Stimulated activated CD4-positive, alpha-beta T cell treated with anti-CD3 and anti-CD28 coated beads, TNF-alpha, amount 100 ng/mL, for 24 hours (primary cell): ENCODE measurements around the gene LRRIQ3.

Source experiments
- DNase-seq, 3 experiments: peaks; one replicate each; pipeline ENCODE4 v3.0.0-alpha.2; 2020; ENCODE audit warnings: low read depth in 3 of 3

The LRRIQ3 gene

DNA sequence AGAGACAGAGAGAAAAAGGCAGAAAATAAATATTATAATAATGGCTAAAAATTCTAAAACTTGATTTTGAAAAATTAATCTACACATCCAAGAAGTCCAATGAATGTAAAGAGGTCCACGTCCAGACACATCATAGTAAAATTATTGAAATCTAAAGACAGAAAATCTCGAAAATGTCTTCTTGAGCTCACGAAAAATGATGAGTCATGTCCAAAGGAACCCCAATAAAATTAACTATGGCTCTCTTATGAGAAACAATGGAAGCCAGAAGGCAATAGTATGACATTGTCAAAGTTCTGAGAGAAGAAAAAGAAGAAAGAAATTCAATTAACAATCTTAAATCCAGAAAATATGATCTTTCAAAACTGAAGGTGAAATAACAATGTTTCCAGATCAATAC is 84.6 kb downstream of the LRRIQ3 start:
- no peak for DNase-seq

DNA sequence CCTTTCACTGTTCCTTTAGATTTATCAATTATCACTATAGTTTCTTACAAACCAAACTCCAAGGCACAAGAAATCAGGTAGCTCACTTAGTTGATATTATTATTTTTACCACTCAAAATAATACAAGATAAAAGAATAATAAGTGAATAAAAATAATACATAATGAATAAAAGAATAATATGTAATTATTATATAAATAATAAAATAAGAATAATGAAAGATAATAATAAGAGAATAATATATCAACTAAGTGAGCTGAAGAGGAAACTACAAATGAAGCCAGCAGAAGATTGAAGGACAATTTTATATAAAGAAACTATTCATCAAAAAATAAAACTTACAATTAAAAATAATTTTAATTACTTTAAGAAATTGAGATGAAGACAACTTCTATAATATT is 90.6 kb downstream of the LRRIQ3 start:
- no peak for DNase-seq

DNA sequence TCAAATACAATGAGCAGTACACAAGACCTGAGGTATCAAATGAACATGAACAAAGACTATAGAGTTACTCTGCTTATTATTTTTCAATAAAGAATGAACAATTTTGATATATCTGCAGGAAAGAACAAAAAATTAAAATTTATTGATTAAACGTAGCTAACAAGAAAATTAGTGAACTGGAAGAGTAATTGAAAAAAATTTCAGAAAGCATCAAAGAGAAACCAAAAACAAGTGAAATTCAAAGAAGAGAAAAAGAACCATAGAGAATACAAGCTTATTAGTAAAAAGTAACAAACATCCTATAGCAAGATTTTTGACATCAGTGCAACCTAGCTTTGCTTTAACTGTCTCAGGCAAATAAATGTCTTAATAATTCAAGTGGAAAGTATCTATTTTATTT is 106.6 kb downstream of the LRRIQ3 start:
- no peak for DNase-seq

DNA sequence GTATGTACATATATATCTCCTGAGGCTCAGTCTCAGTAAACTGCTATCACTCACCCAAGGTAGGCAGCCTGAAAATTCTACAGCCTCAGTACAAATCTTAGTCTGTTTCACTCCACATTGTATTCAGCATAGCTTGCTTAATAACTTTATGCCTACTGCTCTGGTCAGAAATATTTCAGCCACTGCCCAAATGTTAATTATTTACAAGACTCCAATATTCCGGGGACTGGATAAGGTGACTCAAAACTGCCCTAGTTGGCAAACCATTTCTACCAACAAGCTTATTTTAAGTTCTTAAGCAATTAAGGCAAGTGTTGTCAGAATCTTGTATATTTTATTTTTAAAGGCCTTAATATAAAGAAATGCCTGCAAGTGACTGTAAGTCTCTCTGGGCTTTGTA is 114.8 kb downstream of the LRRIQ3 start:
- DNase-seq: no peak

DNA sequence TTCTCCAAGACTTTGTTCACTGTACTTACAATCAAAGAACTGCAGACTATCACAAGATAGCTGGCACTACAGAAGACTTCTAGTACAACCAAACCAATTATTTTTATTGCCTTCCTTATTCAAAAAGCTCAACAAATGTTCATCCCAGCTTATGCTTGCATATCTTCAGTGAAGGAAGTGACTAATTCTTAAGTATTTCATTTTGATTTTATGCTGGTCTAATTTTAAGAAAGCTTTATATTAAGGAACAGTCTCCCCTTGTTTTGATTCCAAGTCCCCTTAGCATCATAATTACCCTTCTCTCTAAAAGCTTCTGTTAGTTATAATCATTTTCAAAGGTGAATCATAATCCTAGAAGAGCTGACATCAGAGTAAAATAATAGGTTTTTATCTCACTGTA is 132.9 kb downstream of the LRRIQ3 start:
- no peak for DNase-seq

DNA sequence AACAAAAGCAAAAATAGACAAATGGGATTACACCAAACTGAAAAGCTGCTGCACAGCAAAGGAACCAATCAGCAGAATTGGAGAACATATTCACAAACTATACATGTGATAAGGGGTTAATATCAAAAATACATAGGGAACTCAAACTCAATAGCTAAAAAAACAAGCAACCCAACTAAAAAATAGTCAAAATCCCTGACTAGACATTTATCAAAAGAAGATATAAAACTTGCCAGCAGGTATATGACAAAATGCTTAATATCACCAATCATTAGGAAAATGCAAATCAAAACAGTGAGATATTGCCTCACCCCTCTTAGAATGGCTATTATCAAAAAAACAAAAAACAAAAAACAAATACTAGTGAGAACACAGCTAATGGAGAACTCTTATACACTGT is 140.3 kb downstream of the LRRIQ3 start:
- DNase-seq: no peak

DNA sequence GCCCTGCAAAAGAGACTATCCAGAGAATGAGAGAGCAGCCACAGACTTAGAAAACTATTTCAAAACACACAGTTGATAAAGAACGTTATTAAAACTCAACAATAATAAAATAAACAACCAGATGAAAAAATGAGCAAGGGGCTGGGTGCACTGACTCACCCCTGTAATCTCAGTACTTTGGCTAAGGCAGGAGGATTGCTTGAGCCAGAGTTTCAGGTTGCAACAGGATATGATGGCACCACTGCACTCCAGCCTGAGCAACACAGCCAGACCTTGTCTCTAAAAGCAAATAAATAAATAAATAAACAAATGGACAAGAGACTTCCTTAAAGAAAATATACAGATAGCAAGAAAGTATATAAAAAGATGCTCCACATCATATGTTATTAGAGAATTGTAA is 144.6 kb downstream of the LRRIQ3 start:
- DNase-seq: no peak

DNA sequence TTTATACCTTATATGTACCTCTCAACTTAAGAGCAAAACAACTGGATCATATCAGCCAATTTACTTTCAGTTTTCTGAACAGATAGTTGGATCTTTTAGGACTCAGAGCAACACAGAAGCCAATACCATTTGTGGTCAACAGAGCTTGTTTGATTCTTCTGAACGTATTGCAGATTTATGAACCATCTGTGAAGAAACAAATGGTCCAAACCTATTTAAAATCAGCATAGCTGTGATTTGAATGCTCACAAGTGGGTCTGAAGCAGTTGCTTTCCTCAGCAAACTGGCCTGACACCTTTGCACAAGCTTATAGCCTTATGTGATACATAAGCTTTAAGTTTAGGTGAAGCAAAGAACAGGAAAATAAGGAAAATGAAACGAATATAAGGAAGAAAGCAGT is 147.6 kb downstream of the LRRIQ3 start:
- DNase-seq: no peak

DNA sequence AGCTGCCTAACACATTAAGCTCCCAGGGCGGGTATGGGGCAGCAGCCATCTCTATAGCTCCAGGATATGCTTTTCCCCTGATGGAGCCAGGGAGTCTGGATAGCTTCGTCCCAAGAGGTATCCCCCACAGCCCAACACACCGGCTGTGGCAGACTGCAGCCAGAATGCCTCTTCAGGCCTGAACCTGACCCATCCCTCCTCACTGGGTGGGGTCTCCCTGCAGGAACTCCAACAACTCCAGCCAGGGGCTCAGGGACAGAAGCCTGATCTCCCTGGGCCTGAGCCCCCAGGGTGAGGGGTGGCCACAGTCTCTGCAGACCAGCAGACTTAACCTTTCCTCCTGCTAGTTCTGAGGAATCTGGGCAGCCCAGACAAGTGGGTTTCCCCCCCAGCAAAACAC is 159.9 kb downstream of the LRRIQ3 start:
- DNase-seq: no peak

DNA sequence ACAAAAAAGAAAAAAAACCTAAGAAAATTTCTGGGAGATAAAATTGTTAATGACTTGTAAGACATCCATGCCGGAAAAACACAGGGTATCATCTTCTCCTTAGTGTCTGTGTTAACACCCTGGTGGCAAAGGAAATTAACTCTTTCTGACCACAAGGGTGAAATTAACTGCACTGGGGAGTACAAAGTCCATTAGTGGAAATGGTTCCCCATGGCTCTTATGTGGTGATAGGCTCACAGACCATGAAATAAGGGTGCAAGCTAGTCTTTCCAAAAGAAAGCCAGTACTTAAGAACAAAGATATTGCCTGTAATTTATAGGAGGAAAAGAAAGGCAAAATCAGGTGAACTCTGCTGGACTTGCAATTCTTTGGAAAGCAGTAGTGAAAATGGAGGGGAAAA is 185.4 kb downstream of the LRRIQ3 start:
- no peak for DNase-seq

DNA sequence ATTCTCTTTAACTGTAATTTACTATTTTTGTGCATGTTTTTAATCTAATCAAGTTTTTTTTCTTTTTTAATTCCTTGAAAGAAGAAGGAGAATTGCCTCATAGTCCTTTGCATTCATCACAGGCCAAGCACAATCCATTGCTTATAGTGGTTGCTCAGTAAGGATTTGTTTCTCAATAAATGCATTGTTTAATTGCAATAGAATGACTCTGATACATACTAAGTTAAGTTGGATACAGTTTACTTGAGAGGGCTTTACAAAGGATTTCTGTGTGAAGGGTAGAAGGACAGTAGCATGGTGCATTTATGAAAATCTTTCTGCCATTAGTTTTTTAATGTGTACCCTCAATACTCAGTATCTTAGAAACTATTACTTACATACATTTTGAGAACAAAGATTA is 186.2 kb downstream of the LRRIQ3 start:
- DNase-seq: no peak

DNA sequence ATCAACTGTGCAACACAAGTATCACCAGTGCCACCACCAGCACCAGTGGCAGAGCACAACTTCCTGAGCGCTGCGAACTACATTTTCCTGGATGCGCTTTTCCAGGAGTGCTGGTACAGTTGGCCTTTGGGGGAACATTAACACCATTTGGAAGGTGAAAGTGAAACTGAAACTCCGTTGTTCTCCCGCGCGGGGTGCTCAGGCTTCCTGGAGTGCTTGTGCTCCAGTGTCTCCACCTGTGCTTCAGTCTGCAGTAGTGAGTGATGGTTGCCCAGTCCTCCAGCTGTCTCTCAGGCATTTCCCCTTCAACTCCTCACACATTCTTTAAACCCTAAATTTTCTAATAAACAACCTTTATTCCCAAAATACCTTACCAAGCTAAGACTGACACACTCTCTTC is 187.8 kb downstream of the LRRIQ3 start:
- DNase-seq: no peak

DNA sequence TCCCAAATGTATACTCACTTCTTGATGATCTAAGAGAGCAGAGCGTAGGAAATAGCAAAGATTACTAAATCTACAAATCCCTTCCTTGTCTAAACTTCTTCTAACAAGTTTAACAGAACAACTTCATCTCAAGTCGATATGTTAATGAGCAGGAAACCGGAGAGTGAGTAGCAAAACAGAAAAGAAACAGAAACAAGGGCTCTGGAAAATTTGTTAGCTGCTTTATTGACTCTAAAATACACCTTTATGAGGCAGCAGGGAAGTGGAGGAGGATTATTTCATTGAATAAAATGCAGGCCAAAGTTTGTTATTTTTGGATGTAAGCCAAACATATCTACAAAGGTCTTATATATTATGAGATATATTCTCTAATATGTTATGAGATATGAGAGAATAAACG is 192.4 kb downstream of the LRRIQ3 start:
- DNase-seq: no peak

DNA sequence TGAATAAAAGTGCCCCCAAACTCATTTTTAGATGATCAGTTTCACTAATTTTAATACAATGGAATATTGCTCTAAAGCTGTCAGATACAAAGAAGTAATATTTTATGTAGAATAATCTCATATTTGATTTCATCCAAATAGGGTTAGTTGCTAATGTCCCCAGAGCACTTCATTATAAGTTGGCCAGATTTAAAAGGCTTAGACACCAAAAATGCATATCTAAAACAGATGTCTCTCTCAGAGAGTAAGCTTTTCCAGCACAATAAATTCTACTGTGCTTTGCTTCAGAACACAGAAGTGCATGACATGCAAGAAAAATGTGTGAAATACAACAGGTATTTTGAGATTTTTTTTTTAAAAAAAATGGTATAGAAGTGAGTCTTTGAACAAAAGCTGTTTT is 194.2 kb downstream of the LRRIQ3 start:
- DNase-seq: no peak

DNA sequence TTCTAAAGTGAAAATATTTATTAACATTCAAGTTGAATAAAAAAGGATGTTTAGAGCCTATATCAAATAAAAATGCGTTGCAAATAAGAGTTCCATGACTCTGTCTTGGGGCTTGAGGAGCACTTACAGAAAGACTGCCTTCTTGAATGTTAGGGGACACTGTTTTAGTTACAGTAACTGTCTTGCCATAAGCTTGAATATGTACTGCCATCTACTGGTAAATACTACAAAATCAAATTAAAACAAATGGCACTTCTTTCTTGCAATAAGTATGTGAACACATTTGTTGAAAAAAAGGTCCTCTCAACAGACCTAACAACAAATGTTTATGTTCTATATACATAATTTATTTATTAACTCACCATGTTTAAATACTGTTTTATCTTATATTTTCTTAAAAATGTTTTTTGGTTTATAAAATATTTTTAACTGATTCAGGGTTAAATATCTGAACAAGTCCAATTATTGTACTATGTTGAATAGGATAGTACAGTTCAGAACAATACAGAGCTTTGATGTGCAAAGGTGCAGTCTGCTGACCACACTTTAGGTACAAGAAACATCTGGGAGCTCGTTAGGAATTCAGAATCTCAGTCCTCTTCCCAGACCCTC is 199.5 kb downstream of the LRRIQ3 start:
- no peak for DNase-seq

DNA sequence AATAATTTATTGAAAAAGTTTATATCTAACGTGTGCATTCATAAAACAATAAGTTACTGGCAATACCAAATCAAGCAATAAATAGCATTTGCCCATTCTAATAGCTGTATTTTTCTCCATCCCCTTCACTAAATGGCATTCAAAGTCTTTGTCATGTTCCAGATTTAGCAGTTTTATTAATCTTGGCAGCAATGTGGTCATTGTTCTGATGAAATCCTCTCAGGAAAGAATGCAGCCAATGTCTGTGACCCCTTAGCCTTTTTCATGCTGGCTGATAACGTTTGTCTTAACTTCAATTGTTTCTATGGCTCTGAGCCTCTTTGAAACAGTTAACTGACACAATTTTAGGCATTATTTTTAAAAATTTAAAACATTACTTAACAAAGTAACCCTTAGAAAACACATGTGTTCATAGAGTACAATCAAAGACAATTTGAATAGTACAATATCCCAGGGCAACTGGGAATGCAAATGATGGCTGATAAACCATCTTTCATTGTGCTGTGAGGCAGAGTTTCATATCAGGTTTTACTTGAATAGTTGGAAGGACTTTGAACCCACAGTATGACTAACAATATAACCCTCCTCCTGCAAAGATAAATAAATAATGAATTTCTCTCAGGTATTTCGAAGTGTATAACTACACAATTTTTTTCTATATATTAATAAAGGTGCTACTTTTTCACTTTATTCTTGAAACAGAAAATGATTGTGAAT is 217.5 kb downstream of the LRRIQ3 start:
- DNase-seq: no peak

DNA sequence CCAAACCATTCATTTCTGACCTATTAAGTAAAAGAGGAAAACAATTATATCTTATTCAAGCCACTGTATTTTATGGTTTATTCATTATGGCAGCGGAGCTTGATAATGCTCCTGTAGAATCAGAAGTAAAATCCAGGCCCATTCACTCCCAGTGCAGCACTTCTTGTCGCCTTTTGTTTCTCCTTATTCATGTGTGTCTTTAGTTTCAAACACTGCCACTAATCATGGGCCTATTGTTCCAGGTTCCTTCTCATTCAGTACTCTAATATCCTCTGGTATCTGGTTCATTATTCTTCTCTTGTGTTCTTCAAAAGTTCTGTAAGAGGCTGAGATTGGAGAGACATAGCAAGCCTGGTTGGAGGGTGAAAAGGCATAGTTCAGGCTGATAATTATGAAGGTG is 218.3 kb downstream of the LRRIQ3 start:
- no peak for DNase-seq

DNA sequence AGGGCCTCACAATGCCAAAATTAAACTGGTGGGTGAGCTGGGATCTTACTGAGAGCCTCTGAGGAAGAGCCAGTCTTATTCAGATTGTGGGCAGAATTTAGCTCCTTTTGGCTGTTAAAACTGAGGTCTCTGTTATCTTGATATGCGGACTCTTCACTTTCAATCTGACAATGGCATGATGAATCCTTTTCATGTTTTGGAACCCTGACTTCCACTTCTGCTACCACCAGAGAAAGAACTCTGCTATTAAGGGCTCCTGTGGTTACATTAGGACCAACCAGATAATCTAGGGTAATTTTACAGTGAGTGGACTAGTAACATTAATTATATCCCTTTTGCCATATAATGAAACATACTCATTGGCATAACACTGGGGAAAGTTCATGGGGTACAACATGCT is 219.0 kb downstream of the LRRIQ3 start:
- no peak for DNase-seq
